H1 (cell line): ENCODE measurements around the gene IDE. TPM values are rescaled to one million over a fixed set of nuclear protein-coding genes. Genes with fewer than 3 reads are reported as not detected.

Source experiments
- ASH2L ChIP-seq: fragments of 200-600, 300-600 bp; sonication (generic); IDR thresholded peaks from one replicate; pipeline ENCODE4 v1.7.1; 2017; ENCODE audit warnings: low read length
- BACH1 ChIP-seq: IDR thresholded peaks from 2 replicates; pipeline ENCODE4 v1.6.1; 2012; ENCODE audit warnings: low read length, improper control_type of control experiment
- CREB1 ChIP-seq: IDR thresholded peaks from 2 replicates; pipeline ENCODE4 v1.6.1; 2012; ENCODE audit warnings: inconsistent platforms
- CTBP2 ChIP-seq: IDR thresholded peaks from 2 replicates; pipeline ENCODE4 v1.7.0; 2011; ENCODE audit warnings: borderline replicate concordance, mild to moderate bottlenecking, moderate library complexity, mixed read lengths, low read length; ENCODE audit not compliant: insufficient read depth, insufficient read length
- E2F6 ChIP-seq: IDR thresholded peaks from 2 replicates; pipeline ENCODE4 v1.6.1; 2012; ENCODE audit warnings: inconsistent platforms
- EP300 ChIP-seq, 2 experiments: IDR thresholded peaks; 1 replicate in 1 of 2; 2 replicates in 1 of 2; pipeline ENCODE4 v1.6.1; 2011 to 2012; ENCODE audit warnings: low read depth in 2 of 2, low read length in 2 of 2, mild to moderate bottlenecking in 2 of 2, borderline replicate concordance in 1 of 2, inconsistent platforms in 1 of 2, moderate library complexity in 1 of 2
- GTF2F1 ChIP-seq: IDR thresholded peaks from 2 replicates; pipeline ENCODE4 v1.6.1; 2012; ENCODE audit warnings: low read depth, low read length, improper control_type of control experiment, borderline replicate concordance
- HDAC2 ChIP-seq, 2 experiments: fragments of 300-600 bp in 1 of 2; sonication (generic) in 1 of 2; IDR thresholded peaks; 2 replicates each; pipeline ENCODE4 v1.6.1; 2011 to 2012; ENCODE audit warnings: low read depth in 2 of 2, low read length in 2 of 2, mild to moderate bottlenecking in 2 of 2, moderate library complexity in 2 of 2, borderline replicate concordance in 1 of 2, inconsistent platforms in 1 of 2
- HDAC6 ChIP-seq: IDR thresholded peaks from one replicate; pipeline ENCODE4 v1.7.1; 2012; ENCODE audit warnings: low read depth, mild to moderate bottlenecking, inconsistent platforms, low read length, moderate library complexity
- KDM1A ChIP-seq: fragments of 200-600, 300-600 bp; sonication (generic); IDR thresholded peaks from 2 replicates; pipeline ENCODE4 v1.7.1; 2016; ENCODE audit warnings: mild to moderate bottlenecking, low read length, borderline replicate concordance
- MAFK ChIP-seq: IDR thresholded peaks from 2 replicates; pipeline ENCODE4 v1.6.1; 2012; ENCODE audit warnings: low read depth, mild to moderate bottlenecking, improper control_type of control experiment, low read length
- NRF1 ChIP-seq: IDR thresholded peaks from 2 replicates; pipeline ENCODE4 v1.6.1; 2011; ENCODE audit warnings: mild to moderate bottlenecking, low read depth, low read length, improper control_type of control experiment
- PHF8 ChIP-seq: fragments of 200-600 bp; sonication (generic); conservative IDR thresholded peaks from 2 replicates; pipeline ENCODE4 v1.7.1; 2012; ENCODE audit warnings: low read depth, mild to moderate bottlenecking, inconsistent platforms, low read length, moderate library complexity
- POLR2A ChIP-seq, 2 experiments: IDR thresholded peaks; 1 replicate in 1 of 2; 2 replicates in 1 of 2; pipeline ENCODE4 v1.6.1; 2011; ENCODE audit warnings: low read depth in 2 of 2, low read length in 2 of 2, mild to moderate bottlenecking in 2 of 2; ENCODE audit errors: control extremely low read depth in 1 of 2
- POLR2AphosphoS5 ChIP-seq: IDR thresholded peaks from 2 replicates; pipeline ENCODE4 v1.6.1; 2011; ENCODE audit warnings: low read depth, low read length
- RAD21 ChIP-seq, 2 experiments: IDR thresholded peaks in 1 of 2; conservative IDR thresholded peaks in 1 of 2; 2 replicates each; pipeline ENCODE4 v1.6.1; 2011; ENCODE audit warnings: low read depth in 2 of 2, low read length in 2 of 2, improper control_type of control experiment in 1 of 2, inconsistent platforms in 1 of 2, mild to moderate bottlenecking in 1 of 2, moderate library complexity in 1 of 2
- SIN3A ChIP-seq, 2 experiments: IDR thresholded peaks in 1 of 2; conservative IDR thresholded peaks in 1 of 2; 2 replicates each; pipeline ENCODE4 v1.6.1; 2011 to 2012; ENCODE audit warnings: low read length in 2 of 2, improper control_type of control experiment in 1 of 2, low read depth in 1 of 2, mild to moderate bottlenecking in 1 of 2
- SP1 ChIP-seq: IDR thresholded peaks from 2 replicates; pipeline ENCODE4 v1.6.1; 2011; ENCODE audit warnings: low read depth, low read length
- TAF1 ChIP-seq: IDR thresholded peaks from 2 replicates; pipeline ENCODE4 v1.6.1; 2011; ENCODE audit warnings: mild to moderate bottlenecking, low read depth, low read length
- TAF7 ChIP-seq: optimal IDR thresholded peaks from 2 replicates; pipeline ENCODE3; 2011; ENCODE audit warnings: low read depth, mild to moderate bottlenecking, inconsistent platforms, low read length, moderate library complexity, borderline replicate concordance
- USF2 ChIP-seq: IDR thresholded peaks from 2 replicates; pipeline ENCODE4 v1.6.1; 2011; ENCODE audit warnings: low read length, improper control_type of control experiment
- polyA plus RNA-seq, 7 experiments: library from polyadenylated mRNA; depleted of rRNA in 3 of 7; stranded (reverse) in 5 of 7; unstranded in 2 of 7; fragments of >200 nt in 5 of 7; fragments of 200-250 nt in 2 of 7; gene quantifications; 1 replicate in 5 of 7; 2 replicates in 1 of 7; 4 replicates in 1 of 7; pipeline versions ENCODE4 v1.2.1 to v1.2.3, GENCODE V29; 2011 to 2013; ENCODE audit warnings: missing spikeins in 2 of 7, mixed read lengths in 2 of 7
- total RNA-seq: library from RNA; stranded (reverse); fragmentation: NEBNext Ultra II Directional; extraction: Animal tissue kit (Norgen Biotek cat#: 25700); gene quantifications from 2 replicates; pipeline ENCODE4 v1.2.1, GENCODE V29; 2021

The IDE gene
- total and polyA plus RNA-seq, 2 of the 8 experiments (the other 6 are each of a cell fraction or from before 2014, with no cell fraction given), result 12.7 to 52.7 TPM

- TF ChIP-seq ASH2L, result peak; percentile 94
- peak; percentile 62; the same call in 1 of the 2 replicates for TF ChIP-seq MAFK
- peak in 1 of 2 experiments; percentile 22; a peak in 1 of 3 replicates for TF ChIP-seq EP300 (IDR thresholded peaks at IDR 0.05; ENCODE audit: borderline replicate concordance in 1 of 2, low read depth in 2 of 2, low read length in 2 of 2)
- TF ChIP-seq RAD21 (IDR thresholded peaks at IDR 0.05 in 1 of 2, conservative IDR thresholded peaks at IDR 0.05 in 1 of 2; ENCODE audit: low read depth in 2 of 2, low read length in 2 of 2), result peak; percentile 65 to 80
- no peak for TF ChIP-seq CTBP2
- TF ChIP-seq NRF1, result peak; percentile 90
- TF ChIP-seq USF2, result no peak
- peak; percentile 55 for TF ChIP-seq TAF7
- TF ChIP-seq HDAC6, result no peak
- TF ChIP-seq POLR2AphosphoS5, result peak; percentile 73; the same call in 1 of the 2 replicates
- peak; percentile 34; the same call in 1 of the 2 replicates for TF ChIP-seq GTF2F1
- TF ChIP-seq E2F6, result peak; percentile 83
- TF ChIP-seq TAF1, result peak; percentile 82
- peak; percentile 89 for TF ChIP-seq SP1
- peak; percentile 82 to 90; a peak in 2 of 4 replicates for TF ChIP-seq HDAC2 (IDR thresholded peaks at IDR 0.05; ENCODE audit: borderline replicate concordance in 1 of 2, low read depth in 2 of 2, low read length in 2 of 2)
- TF ChIP-seq POLR2A (IDR thresholded peaks at IDR 0.05; ENCODE audit: control extremely low read depth in 1 of 2, low read depth in 2 of 2, low read length in 2 of 2), result peak; percentile 63 to 76
- peak; percentile 78 for TF ChIP-seq BACH1
- TF ChIP-seq CREB1, result peak; percentile 65
- no peak for TF ChIP-seq KDM1A
- TF ChIP-seq SIN3A (conservative IDR thresholded peaks at IDR 0.05 in 1 of 2, IDR thresholded peaks at IDR 0.05 in 1 of 2; ENCODE audit: low read depth in 1 of 2, low read length in 2 of 2), result peak; percentile 26 to 62; a peak in 2 of 4 replicates
- peak; percentile 69 for TF ChIP-seq PHF8
Measured at GRCh38 chr10:92573798-92574547, at the start of gene IDE (continued).
